ENCODE results near the gene RYK.

The RYK gene

DNA sequence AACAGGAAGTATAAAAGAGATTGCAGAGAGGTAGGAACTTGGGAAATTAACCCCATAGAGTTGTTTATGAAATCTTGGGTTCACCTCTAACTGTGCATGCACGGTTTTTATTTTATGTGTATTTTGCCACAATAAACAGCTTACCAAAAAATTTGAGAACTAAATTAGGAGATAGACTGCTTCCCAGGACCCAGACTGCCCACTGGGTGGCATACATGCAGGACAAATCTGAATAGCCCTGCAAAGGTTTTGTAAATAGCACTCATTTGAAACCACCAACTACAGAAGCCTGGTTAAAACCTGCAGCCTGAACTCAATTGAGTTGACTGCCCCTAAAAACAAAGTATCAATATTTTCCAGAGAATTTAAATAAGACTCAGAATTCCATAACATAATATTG, 124.5 kb downstream of the RYK start:
- Mint-ChIP-seq H3K9me3 (ENCODE audit: low read depth) (peaks cover 42% of the 10 kb centered on the region), H3K4me3 (no peak overlapping the region), H3K27ac (no peak overlapping the region), H3K27me3 (no peaks in the 10 kb centered on the region), H3K36me3 (peaks cover 33% of the 10 kb centered on the region), H3K4me1 (ENCODE audit: low read depth) (no peaks in the 10 kb centered on the region)

DNA sequence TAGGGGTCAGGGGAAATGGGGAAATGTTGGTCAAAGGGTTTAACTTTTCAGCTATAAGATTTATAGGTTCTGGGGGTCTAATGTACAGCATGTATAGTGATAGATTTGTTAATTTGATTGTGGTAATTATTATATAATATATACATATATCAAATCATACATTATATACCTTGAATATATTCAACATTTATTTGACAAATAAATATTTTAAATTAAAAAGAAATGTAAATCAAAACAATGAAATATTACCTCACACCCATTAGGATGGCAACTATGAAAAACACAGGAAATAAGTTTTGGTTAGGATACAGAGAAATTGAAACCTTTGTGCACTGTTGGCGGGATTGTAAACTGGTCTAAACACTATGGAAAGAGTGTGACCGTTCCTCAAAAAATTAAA, 135.9 kb downstream of the RYK start:
- Mint-ChIP-seq H3K9me3 (ENCODE audit: low read depth) (peaks cover 30% of the 10 kb centered on the region), H3K4me3 (no peak overlapping the region), H3K27ac (no peak overlapping the region), H3K27me3 (no peaks in the 10 kb centered on the region), H3K4me1 (ENCODE audit: low read depth) (no peaks in the 10 kb centered on the region), H3K36me3 (peaks cover 7% of the 10 kb centered on the region)

DNA sequence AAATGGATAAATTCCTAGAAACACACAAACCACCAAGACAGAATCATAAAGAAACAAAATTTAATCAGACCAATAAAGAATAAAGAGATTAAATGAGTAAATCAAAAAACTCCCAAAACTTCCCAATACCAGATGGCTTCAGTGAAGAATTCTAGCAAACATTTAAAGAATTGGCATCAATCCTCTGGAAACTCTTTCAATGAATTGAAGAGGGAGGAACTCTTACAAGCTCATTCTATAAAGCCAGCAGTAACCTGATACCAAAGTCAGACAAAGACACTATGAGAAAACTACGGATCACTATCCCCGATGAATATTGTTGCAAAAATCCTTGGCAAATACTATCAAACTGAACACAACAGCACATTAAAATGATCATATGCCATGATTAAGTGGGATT, 139.0 kb downstream of the RYK start:
- peaks cover 10% of the 10 kb centered on the region for H3K9me3 Mint-ChIP-seq (ENCODE audit: low read depth)
- H3K36me3 Mint-ChIP-seq: peaks cover 5% of the 10 kb centered on the region
- peaks cover 5% of the 10 kb centered on the region for H3K4me1 Mint-ChIP-seq (ENCODE audit: low read depth)
- no peak overlapping the region for H3K4me3 Mint-ChIP-seq
- H3K27me3 Mint-ChIP-seq: peaks cover 3% of the 10 kb centered on the region
- no peak overlapping the region for H3K27ac Mint-ChIP-seq

DNA sequence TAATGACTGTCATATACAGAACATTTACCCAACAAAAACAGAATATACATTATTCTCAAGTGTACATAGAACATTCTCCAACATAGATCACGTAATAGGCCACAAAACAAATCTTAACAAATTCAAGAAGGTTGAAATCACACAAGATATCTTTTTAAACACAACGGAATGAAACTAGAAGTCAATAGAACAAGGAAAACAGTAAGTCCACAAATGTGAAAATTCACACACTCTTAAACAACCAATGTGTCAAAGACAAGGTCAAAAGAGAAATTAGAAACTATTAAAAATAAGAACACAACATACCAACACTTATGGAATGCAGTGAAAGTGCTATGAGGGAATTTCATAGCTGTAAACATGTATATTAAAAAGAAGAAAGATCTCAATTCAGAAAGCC, 139.7 kb downstream of the RYK start:
- Mint-ChIP-seq H3K27ac (no peak overlapping the region), H3K4me3 (no peak overlapping the region), H3K4me1 (ENCODE audit: low read depth) (peaks cover 5% of the 10 kb centered on the region), H3K9me3 (ENCODE audit: low read depth) (peaks cover 10% of the 10 kb centered on the region), H3K27me3 (peaks cover 3% of the 10 kb centered on the region), H3K36me3 (peaks cover 5% of the 10 kb centered on the region)
